Erythroblast (primary cell): ENCODE data around the gene NOL9.

Experiments used
- GATA1 ChIP-seq: IDR thresholded peaks from 2 replicates; pipeline ENCODE4 v1.6.1; 2011; ENCODE audit warnings: low read depth, mild to moderate bottlenecking, control low read depth, low read length, moderate library complexity
- POLR2A ChIP-seq: IDR thresholded peaks from 2 replicates; pipeline ENCODE4 v1.6.1; 2011; ENCODE audit warnings: mild to moderate bottlenecking, low read length

DNA sequence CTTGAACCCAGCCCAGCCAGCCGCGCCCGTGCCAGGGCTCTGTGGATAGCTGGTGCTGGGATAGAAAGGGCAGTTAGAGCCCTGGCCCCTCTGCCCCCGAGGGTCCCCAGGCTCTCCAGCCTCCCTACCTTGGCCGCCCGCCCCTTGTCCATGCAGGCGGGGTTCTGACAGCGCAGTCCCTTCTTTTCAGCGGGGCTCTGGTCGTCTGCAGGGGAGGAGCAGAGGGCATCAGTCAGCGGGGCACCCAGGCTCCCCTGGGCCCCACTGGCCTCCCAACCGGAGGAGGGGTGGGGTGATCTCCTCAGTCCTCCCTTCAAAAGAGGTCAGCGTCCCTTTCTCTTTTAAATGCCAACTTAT, 58.0 kb downstream of the NOL9 start:
- TF ChIP-seq POLR2A (no peak), GATA1 (no peak)
